Esophagus (tissue), 2 donors: Measurements from ENCODE around the gene CD2AP. TPM values are rescaled to one million over a fixed set of nuclear protein-coding genes. Genes with fewer than 3 reads are reported as not detected.

ENCODE experiments used
- polyA plus RNA-seq, 2 donors: library from polyadenylated mRNA; stranded (reverse); fragments of 200-250 nt; gene quantifications; one replicate each; pipeline ENCODE4 v1.2.3, GENCODE V29; 2013
- donor health status: healthy with polysubstance abuse.
- donor health status: Bipolar disorder and iron deficiency.

CD2AP gene
- polyA plus RNA-seq, 2 donors, result 12.9 to 14.8 TPM

Other genes with a start within 250 kb of the CD2AP start
- gene TNFRSF21, start 167.9 kb upstream of the CD2AP start, polyA plus RNA-seq, result 10 to 100 TPM; 21.2 to 24.3 TPM
- 10 to 100 TPM in 1 of 2 donors, 1 to 10 TPM in 1; 8.2 to 17.0 TPM for gene ADGRF4, start 220.8 kb downstream of the CD2AP start, polyA plus RNA-seq